GM20431 (cell line): ENCODE measurements around the gene TRIM10.

Experiments used
- in situ Hi-C: fragments of 300-500 bp; cut with MseI, MboI; formaldehyde crosslinking; loops from one replicate; pipeline ENCODE4 v1.15.0; 2020; ENCODE audit warnings: low sequenced_read_pairs; ENCODE audit not compliant: unreplicated experiment

TRIM10 gene

DNA sequence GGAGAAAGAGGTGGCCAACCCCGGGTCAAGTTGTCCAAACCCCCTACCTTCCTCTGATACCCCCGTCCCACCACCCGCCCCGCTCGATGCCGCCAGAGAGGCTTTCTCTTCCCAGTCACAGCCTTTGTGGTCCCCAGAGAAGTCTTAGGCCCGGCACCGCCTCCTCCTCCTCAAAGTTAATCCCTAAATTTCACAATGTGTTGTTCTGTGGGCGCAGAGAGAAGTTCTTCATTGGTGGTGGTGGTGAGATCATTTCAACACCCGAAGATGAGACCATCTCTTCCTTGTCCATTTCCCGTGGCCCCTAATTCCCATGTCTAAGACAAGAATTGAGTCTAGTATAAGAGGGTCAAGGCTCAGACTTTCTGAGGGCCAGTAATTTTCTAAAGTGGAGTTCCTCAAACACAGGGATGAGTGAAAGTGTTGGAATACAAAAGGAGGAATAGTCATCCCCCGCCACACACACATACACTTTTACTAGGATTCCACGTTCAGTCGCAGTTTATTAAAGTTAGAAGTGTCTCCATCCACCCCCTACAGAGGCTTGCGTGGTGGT is 58.5 kb downstream of the TRIM10 start:
- in situ Hi-C loops: no loop called here
